Endometrium (tissue), 2 donors: Measurements from ENCODE around the gene GRIN2A.
"Not testable (repeated sequence)": the region's sequence is repeated elsewhere in the genome, so short reads cannot be mapped to it uniquely, and the experiment has no call there.

Experiments used
- FAIRE-seq: peaks from 2 replicates; lab custom pipeline; 2012; peaks lifted over from hg19 to GRCh38; lab: Jason Lieb, UNC
- donor health status: control.
- donor health status: control.

The GRIN2A gene

DNA sequence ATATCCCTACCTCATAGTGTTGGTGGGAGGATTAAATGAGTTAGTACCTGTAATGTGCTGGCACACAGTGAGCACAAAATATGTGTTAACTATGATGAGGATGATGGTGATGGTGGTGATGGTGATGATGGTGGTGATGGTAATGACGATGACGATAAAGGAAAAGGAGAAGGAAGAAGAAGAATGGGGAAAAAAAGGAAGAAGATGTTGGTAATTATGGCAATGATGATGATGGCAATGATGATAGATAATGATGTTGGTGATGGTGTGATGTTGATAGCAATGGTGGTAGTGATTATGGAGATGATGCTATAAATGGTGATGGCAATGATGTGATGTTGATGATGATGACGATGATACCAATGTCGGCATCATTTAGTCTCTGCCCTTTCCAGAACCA is 270.2 kb downstream of the GRIN2A start:
- FAIRE-seq, result no peak

DNA sequence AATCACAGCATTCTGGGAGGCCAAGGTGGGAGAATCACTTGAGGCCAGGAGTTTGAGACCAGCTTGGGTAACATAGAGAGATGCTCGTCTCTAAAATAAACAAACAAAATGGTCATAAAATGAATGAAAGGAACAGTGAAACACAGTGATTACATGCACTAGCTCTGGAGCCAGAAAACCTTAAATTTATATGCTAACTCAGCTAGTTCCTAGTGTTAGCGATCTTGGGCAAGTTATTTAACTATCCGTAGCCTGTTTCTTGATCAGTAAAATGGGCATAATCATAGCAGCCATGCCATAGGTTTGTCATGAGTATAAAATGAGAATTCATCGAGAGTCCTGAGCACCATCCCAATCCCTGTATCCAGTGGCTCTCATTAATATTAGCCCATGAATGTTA is 271.0 kb downstream of the GRIN2A start:
- no peak for FAIRE-seq

DNA sequence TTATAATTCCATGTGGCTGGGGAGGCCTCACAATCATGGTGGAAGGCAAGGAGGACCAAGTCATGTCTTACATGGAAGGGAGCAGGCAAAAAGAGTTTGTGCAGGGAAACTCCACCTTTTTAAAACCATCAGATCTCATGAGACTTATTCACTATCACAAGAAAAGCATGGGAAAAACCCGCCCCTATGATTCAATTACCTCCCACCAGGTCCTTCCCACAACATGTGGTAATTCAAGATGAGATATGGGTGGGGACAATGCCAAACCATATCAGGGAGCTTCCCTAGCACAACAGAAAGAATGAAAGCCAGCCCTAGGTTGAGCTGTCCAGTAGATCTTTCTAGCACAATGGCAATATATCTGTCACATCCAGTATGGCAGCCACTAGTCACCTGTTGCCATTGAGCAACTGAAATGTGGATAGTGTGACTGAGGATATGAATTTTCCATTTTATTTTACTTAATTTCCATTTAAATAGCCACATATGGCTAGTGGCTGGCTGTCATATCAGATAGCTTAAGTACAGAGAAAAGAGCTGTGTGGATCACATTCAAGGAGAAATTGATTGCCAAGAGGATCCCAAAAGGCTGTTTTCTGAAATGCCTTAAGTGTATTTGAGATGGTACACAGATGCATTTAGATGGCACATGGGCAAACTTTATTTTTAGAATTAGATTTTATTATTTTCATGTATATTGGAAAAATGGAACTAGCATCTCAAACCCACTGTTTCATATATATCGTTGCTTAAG is 273.0 kb downstream of the GRIN2A start:
- FAIRE-seq, result no peak

DNA sequence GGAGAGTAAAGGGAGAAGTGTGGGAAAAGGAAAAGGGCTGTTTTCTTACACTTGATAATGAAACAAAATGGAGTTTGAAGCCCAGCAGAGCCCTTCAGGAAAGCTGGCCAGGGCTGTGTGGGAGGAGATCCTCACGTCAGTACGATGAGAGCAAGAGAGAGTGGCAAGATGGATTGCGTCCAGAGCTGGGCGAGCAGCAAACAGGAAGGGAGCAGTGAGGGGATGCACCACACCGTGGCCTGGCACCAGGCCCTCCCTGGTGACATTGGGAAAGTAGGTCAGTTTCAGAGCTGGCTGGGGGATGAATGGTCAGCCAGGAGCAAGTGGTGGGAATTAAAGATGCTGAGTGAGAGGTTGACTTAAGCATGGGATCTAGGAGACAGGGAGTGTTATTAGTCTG is 273.6 kb downstream of the GRIN2A start:
- no peak for FAIRE-seq

DNA sequence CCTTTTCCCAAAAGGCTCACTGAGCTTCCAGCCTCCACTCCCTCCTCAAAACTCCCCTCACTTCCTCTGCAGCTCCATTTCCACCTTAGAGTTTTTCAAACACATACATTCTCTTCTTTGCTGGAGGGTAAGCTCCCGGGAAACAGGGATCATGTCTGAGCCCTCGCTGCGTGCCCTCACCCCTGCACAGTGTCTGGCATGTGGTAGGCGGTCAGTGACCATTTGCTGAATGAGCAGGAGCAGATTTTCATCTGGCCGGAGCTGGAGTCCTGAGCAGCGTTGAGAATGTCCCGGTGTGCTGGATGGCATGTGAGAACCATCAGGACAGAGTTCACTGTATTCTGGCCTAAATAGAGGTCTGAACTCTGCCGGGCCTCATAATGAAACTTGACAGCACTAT is 274.5 kb downstream of the GRIN2A start:
- no peak for FAIRE-seq

DNA sequence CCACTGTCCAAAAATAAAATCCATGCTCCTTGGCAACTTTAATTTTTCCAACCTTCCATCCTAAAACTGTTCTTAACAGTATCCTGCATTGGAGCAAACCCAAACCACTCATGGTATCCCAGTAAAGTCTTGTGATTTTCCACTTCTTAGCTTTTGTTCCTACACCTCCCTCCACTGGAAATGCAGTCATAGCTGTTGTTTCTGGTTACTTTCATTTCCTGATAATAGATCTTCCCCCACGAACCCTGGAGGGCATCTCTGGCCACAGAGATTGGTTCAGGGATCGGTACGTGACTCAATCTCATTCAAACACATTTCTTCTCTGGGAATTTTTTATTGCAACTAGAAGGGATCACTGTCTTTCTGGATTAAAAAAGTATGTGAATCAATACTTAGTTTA is 276.0 kb downstream of the GRIN2A start:
- no peak for FAIRE-seq

DNA sequence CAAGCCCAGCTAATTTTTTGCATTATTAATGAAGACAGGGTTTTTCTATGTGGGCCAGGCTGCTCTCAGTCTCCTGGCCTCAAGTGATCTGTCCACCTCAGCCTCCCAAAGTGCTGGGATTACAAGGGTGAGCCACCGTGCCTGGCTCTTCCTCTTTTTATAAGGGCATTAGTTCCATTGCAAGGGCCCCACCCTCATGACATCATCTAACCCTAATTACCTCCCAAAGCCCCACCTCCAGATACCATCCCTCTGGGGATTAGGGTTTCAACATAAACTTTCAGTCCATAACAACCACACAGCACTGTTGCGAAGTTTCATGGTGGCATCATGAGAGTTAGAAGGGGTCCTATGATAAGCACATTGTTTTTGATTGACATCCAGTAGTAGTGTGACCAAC is 277.7 kb downstream of the GRIN2A start:
- no peak for FAIRE-seq

DNA sequence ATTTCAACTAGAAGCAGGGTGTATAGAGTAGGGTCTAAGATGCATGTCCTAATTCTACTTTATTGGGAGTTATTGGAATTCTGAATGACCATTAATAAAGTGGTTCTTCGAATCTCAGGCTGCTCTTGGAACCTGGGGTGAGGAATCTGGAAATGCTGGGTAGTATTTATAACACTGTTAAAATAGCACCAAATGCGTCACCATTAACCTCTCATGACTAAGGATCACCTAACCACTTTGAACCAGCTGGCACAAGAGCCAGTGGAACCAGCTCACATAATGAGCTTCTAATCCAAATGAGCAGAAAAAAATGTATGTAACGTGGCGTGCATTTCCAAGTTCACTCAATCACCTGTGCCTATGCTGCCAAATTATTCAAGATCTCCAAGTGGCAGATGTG is 281.7 kb downstream of the GRIN2A start:
- no peak for FAIRE-seq

DNA sequence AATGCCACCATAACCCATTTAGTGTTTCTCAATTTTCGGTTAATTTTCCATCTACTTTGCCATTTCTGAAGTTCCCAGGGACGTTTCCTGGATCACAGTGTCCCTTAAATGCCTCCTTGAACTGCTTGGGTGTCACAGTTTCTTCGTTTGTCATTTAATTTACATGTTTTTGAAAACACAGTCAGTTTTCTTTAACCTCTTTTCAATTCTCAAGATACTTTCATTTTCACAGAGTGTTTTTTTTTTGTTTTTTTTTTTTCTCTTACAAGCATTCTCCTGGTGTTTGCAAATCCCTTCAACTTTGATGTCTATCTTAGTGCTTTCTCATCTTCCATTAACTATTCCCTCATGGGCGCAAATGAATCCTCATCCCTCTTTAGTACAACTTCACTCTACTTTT is 283.7 kb downstream of the GRIN2A start:
- FAIRE-seq, result no peak

DNA sequence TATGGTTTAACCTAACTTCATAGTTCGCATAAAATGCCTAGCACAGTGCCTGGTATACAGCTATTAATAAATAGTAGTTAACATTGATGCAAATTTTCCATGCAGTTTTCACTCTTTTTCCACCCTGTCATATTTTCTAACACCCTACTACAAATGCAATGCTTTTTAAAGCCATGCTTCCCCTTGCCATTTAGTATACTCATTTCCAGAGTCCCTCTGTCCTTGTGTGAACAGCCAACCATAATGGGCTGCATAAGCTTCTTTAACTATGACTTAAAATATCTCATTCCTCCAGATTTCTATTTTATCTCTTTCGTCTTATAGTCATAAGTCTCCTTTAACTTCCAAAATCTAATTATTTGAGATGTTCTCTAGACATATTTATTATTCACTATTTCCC is 284.1 kb downstream of the GRIN2A start:
- FAIRE-seq, result no peak

DNA sequence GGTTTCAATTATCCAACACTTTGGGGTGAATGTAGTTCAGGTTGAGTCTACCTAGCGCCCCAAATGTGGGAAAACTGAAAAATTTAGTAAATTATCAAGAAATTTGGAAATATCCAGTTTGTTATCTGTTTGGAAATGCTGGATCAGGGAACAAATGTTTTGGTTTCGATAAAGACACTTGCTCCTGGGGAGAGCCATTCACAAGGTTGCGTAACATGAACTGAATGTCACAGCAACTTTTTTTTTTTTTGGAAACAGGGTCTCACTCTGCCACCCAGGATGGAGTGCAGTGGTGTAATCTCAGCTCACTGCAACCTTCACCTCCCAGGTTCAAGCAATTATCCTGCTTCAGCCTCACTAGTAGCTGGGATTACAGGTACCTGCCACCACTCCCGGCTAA is 286.4 kb downstream of the GRIN2A start:
- no peak for FAIRE-seq

DNA sequence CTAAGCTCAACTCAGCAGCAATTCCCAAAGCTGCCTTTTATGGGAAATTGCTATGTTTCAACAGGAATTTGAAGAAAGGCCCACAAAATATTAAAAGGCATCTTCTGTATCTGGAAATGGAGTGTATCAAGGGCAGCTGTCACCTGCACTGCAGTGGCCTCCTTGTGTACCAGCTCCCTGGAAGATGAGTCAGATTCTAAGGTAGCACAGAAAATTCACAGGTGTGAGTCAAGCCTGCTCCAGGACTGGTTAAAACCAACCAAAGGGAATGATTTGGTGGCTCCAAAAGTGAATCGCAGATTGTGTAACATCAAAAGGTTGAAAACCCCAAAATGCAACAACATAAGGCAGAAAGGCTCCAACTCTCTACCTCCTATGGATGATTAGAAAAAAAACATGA is 296.4 kb downstream of the GRIN2A start:
- no peak for FAIRE-seq

DNA sequence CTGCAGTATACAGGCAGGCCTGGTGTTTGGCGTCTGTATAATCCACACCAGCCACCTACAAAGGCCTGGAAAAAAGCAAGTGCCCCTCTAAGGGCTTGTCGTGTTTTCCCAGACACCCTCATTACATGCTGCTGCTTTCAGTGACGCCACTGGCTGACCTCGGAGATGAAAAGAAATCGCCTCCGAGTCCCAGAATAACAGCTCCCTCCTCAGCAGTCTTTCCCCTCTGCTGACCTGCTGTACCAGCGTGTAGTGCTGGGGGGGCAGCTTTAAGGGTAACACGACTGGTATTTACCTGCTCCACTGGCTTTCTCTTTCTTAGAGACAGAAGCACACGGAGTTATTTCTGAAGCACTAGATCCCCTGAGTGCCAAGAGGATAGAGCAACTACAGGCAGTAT is 296.8 kb downstream of the GRIN2A start:
- no peak for FAIRE-seq

DNA sequence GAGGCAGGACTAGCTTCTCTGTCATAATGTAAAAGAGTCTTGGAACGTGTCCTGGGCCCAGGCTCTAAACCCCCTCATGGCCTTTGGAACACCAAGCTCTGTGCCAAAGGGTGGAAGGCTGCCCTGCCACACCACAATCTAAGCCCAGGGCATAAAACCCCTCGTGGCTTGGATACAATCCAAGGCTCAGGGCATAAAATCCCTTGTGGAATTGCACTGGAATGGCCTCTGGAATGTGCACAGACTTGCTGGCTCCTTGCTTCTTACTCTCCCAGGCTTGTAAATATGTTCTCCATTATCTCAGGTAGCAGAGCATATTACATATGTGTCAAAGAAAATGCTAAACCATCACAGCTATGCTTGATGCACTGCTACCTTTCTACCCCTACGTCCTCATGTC is 306.2 kb downstream of the GRIN2A start:
- FAIRE-seq, result not testable (repeated sequence)

DNA sequence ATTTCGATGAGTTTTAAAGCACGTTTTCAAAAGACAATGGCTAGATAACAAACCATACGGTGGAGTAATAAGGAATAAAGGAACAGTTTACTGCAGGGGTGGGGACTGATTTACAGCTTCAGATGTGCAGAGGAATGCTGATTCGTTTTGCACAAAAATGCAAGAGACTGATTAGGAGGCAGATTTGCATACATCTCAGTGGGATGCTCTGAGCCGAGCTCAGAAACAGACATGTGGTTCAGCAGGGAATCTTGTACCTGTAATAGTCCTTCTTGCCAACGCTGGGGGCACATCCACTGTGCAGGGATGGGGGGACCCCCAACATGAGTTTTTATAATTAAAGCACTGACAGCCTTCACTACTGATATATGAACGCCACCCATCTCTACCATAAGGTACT is 308.0 kb downstream of the GRIN2A start:
- no peak for FAIRE-seq

DNA sequence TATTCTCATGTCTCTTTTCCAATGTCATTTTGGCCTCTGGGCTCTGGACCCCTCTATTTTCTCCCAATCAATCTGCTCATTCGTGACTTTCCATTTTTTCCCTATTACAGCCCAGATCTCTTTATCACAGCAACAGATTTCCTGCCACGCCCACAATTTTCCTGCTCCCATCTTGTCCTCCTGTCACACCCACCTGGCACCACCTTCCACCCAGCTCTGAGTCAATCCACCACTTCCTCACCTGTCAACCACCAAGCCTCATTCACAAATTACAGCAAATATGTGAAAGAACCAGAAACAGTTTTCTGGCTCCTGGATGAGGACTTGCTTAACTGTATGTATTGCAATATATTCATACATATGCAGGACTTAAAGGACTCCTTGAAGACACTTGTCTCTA is 311.3 kb downstream of the GRIN2A start:
- FAIRE-seq, result no peak

DNA sequence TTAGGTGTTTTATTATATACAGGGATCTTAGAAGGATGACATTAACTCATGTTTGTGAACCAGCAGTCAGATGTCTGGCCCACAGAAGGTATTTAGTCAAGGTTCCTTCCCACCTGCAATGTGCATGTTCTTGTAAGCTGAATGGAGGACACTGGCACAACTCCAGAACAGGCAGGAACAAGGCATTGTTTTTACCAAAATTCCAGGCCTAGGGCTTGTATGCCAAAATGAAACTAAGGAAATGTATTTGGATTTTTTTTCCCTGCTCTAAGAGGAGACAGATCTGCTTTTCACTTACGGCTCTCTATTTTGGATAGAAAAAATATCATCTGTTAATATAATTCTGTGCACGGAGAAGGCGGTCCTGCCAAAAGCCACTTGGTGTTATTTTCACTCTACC is 312.5 kb downstream of the GRIN2A start:
- no peak for FAIRE-seq

DNA sequence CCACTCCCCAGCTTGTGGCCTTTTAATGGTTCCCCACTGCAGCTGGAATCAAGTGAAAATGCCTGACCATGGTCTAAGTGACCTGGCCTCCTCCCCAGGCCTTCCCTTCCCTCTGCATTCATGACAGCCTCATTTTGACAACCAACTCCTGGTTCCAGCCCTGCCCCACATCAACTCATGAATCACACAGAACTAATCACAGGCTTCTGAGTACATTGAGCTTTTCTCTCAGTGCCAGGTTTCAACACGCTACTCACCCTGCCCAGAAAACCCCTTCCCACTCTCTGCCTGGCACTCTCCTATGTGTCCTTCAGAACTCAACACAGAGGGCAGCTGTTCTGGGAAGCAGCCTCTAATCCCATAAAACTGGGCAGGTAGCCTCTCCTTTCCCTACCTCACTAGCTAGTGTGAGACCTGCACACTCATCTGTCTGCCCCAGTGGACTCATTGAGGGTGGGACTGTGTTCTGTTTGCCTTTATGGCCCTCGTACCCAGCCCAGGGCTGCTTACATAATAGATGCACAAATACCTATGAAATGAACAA is 313.6 kb downstream of the GRIN2A start:
- FAIRE-seq, result no peak

DNA sequence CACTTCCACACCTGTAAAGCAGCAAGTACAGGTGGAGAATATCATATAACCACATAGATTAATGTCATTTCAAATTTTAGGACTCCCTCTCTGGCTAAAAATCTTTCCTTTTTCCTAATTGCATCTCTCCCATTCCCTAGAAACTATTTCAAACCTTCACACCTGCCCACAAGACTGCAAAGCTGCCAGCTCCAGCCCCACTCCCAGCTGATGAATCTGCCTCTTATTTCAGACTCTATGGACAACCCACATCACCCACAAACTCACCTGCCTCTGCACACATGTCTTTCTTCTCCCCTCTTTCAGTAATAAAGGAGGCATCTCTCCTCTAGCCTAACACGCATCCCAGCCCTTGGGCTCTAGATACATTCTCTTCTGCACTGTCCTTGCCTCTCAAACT is 315.1 kb downstream of the GRIN2A start:
- FAIRE-seq, result no peak

DNA sequence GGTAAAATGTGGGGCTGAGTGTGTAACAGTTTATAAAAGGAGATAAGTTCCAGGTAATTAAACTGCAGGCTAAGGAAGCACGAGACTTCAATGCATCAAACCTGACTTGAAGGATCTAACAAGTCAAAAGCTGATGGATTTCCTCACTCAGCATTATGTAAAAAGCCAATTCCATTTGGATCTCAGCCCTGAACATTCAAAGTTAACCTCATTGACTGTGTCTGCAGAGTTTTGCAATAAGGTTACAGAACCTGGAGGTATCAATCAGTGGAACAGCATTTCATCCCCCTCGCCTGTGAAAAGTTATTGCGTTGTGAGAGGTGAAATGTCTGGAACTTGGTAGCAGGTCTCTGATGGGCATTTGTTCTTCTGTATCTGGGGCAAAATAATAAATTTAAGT is 317.8 kb downstream of the GRIN2A start:
- FAIRE-seq, result no peak

DNA sequence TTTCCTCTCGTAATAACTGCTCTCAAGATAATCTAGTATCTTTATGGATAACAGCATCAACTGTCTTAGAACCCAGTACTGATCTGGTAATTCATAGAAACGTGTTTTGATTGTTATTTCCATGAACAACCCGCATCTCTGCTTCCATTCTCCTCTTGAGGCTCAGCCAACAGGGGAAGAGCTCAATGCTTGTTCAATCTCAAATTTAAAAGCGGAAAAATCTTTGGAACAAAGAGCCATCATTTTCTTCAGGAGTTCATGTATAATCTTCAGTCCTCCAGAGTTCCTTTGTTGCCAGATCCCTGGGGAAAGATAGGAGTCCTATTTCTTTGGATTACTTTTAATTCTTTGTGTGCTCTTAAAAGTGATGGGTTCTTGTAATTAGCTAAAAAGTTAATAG is 319.9 kb downstream of the GRIN2A start:
- FAIRE-seq, result no peak

DNA sequence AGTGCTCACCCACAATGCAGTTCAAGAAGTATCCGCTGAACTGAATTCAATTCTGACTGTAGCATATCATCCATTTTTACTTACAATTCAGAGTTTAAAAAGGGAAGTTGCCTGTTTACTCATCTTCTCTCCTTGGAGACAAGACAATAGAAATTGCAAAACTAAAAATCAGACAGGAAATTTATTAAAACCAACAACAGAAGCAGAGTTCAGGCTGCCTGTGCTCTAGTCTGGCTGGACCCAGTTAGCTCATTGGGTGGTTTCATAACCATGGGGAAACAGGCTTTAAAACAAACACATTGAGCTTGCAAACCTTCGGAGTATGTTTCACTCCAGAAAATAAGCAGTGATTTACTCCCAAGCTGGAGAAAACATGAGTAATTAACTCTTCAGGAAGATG is 321.4 kb downstream of the GRIN2A start:
- FAIRE-seq, result no peak

DNA sequence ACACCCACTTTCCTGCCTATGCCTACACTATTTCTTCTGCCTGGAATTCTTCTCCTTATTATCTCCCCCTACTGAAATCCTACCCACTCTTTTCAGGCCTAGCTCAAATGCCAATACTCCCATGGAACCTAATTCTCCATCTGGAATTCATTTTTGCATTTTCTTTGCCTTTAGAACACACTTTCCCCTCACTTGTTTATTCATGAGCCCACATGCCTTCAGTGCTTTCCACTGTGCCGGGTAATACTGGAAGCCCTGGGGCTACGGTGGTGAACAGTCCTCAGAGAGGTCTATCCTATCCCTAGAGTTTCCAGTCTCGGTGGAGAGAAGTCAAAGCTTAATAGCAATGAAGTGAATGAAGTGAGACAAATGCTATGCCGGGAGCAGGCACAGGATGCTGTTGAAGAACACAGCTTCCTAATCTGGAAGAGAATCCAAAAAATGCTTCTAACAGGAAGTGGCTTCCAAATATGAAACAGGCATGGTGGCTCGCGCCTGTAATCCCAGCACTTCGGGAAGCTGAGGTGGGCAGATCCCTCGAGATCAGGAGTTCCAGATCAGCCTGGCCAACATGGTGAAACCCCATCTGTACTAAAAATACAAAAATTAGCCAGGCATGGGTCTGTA is 322.4 kb downstream of the GRIN2A start:
- FAIRE-seq, result no peak

DNA sequence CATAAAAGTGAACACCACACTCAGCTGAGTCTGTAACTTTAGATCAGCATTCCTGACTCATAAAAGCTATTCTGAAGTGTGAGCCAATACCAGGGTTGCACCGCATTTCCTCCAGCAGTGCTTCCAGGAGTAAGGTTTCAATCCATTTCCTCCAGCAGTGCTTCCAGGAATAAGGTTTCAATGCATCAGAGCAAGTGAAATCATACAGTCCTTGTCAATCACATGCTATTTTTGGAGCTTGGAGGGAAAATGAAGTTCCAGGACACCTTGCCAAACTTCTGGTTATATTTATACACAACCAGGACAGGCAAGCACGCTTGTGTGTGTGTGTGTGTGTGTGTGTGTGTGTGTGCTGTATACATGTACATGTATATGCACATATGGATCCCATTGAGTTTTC is 327.6 kb downstream of the GRIN2A start:
- FAIRE-seq, result no peak
